ENCODE measurements around the gene KCND3. TPM values are rescaled to one million over a fixed set of nuclear protein-coding genes. Genes with fewer than 3 reads are reported as not detected.

KCND3 gene
- total and polyA plus RNA-seq, 2 donors from 2014 or later: 1.2 to 12.6 TPM

DNA sequence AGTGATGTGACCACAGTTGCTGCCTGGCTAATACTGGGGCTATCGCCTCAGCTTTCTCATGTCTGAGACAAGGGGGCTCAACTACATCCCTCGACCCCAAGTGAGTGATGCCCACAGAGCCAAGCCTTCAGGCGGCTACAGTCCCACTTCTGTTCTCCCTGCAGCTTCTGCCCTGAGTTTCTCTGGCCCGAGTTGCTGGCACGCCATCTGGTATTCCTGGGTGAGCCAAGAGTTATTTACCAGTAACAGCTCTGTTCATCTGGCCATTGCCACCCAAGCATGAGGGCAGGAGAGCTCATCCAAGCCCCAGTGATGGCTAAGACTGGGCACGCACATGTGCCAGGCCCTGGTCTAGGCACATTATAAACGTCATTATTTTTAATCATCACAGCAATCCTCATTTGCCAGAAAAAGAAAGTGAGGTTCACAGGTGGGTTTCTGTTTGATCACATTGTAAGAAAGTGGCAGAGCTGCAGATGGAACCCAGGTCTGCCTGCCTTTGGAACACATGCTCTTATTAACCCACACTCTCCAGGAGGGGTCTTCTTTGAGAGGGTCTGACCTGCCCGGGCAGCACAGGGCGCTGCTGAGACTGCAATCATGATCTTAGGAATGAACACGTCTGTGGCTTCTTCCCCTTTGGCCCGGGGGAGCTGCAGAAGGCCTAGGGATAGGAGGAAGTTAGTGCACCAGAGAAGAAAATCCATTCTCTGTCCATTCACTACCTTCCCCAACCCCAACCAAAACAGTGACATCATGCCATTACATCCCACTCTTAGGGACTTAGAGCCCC lies 27.5 kb downstream of the KCND3 start:
- H3K4me3 ChIP-seq (ENCODE audit: low read length in 3 of 3): no peak overlapping the region
- intact Hi-C loops (cut with DNase I): no loop called here
- FAIRE-seq: no peak
- no peaks in the 10 kb centered on the region for H3K36me3 ChIP-seq (ENCODE audit: control insufficient read depth in 2 of 3, insufficient read depth in 3 of 3, low read length in 3 of 3)
- H3K27me3 ChIP-seq (ENCODE audit: control insufficient read depth, insufficient read depth, low read length): no peaks in the 10 kb centered on the region
- TF ChIP-seq CTCF (IDR thresholded peaks at IDR 0.05; ENCODE audit: borderline replicate concordance, extremely low read depth, insufficient read depth): no peak
- H3K9me3 ChIP-seq (ENCODE audit: control insufficient read depth in 2 of 3, insufficient read depth in 1 of 3, low read length in 3 of 3): no peaks in the 10 kb centered on the region
- no peak overlapping the region for H3K27ac ChIP-seq (ENCODE audit: low read depth in 2 of 2, low read length in 2 of 2)
- DNase-seq: no peak
- no peak overlapping the region for H3K9ac ChIP-seq (ENCODE audit: low read length in 3 of 3)
- no peaks in the 10 kb centered on the region for H3K4me1 ChIP-seq (ENCODE audit: control insufficient read depth in 2 of 3, insufficient read depth in 2 of 3, low read depth in 1 of 3, low read length in 3 of 3)

DNA sequence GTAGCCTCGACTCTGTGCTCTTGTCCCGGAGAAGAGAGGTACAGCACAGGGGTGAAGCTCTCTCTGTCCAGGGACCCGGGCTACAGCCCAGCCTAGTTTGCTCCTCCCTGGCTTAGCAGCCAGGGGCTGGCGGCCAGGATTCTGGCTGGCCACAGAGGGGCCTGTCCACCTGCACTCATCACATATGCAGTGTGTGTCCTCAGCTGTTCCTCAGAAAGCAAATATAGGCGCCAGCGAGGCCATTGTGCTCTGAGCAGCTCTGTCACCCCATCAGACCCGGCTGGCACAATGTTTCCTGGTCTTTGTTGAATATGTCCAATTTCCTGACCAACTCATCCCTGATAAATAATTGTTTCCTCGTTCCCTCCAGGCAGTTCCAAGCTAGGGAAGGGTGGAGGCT lies 28.5 kb downstream of the KCND3 start:
- Histone ChIP-seq H3K27ac (ENCODE audit: low read depth in 2 of 2, low read length in 2 of 2) (no peak overlapping the region), H3K36me3 (ENCODE audit: control insufficient read depth in 2 of 3, insufficient read depth in 3 of 3, low read length in 3 of 3) (no peaks in the 10 kb centered on the region), H3K4me3 (ENCODE audit: low read length in 3 of 3) (no peak overlapping the region), H3K9me3 (ENCODE audit: control insufficient read depth in 2 of 3, insufficient read depth in 1 of 3, low read length in 3 of 3) (no peaks in the 10 kb centered on the region), H3K4me1 (ENCODE audit: control insufficient read depth in 2 of 3, insufficient read depth in 2 of 3, low read depth in 1 of 3, low read length in 3 of 3) (no peaks in the 10 kb centered on the region), H3K27me3 (ENCODE audit: control insufficient read depth, insufficient read depth, low read length) (no peaks in the 10 kb centered on the region), H3K9ac (ENCODE audit: low read length in 3 of 3) (no peak overlapping the region)
- FAIRE-seq: no peak
- TF ChIP-seq CTCF (IDR thresholded peaks at IDR 0.05; ENCODE audit: borderline replicate concordance, extremely low read depth, insufficient read depth): no peak
- intact Hi-C loops (cut with DNase I): no loop called here
- DNase-seq: no peak

GRCh38 chr1:111959436-111959835 lies 30.0 kb downstream of the KCND3 start:
- Histone ChIP-seq H3K4me1 (ENCODE audit: control insufficient read depth in 2 of 3, insufficient read depth in 2 of 3, low read depth in 1 of 3, low read length in 3 of 3) (no peaks in the 10 kb centered on the region), H3K4me3 (ENCODE audit: low read length in 3 of 3) (no peak overlapping the region), H3K9me3 (ENCODE audit: control insufficient read depth in 2 of 3, insufficient read depth in 1 of 3, low read length in 3 of 3) (no peaks in the 10 kb centered on the region), H3K27ac (ENCODE audit: low read depth in 2 of 2, low read length in 2 of 2) (no peak overlapping the region), H3K36me3 (ENCODE audit: control insufficient read depth in 2 of 3, insufficient read depth in 3 of 3, low read length in 3 of 3) (no peaks in the 10 kb centered on the region), H3K27me3 (ENCODE audit: control insufficient read depth, insufficient read depth, low read length) (no peaks in the 10 kb centered on the region), H3K9ac (ENCODE audit: low read length in 3 of 3) (no peak overlapping the region)
- DNase-seq (no peak), FAIRE-seq (no peak)
- intact Hi-C loops (cut with DNase I): no loop called here
- TF ChIP-seq CTCF (IDR thresholded peaks at IDR 0.05; ENCODE audit: borderline replicate concordance, extremely low read depth, insufficient read depth): no peak

All from kidney (tissue), 14 donors.